ENCODE measurements around the gene CCT2.
"Not testable (repeated sequence)": the region's sequence is repeated elsewhere in the genome, so short reads cannot be mapped to it uniquely, and the experiment has no call there.

- TF ChIP-seq CTCF (conservative IDR thresholded peaks at IDR 0.05); ZFX (IDR thresholded peaks at IDR 0.05): not testable (repeated sequence)
These were observed 18.3 kb downstream of the CCT2 start for GRCh38 chr12:69603556-69603955.
